Right lobe of liver (tissue), 4 donors: ENCODE results near the gene B3GALT4.

ENCODE experiments used
- CTCF ChIP-seq, 4 donors: fragments of 200-600 bp in 3 of 4; fragments of 450-650 bp in 1 of 4; IDR thresholded peaks; one replicate each; pipeline versions ENCODE4 v1.5.1 to v1.8.0; 2016 to 2022; ENCODE audit warnings: antibody characterized with exemption in 4 of 4, mild to moderate bottlenecking in 2 of 4
- POLR2A ChIP-seq: fragments of 450-650 bp; IDR thresholded peaks from one replicate; pipeline ENCODE4 v1.6.1; 2017; ENCODE audit warnings: antibody characterized with exemption, mild to moderate bottlenecking
- donor health status: DM: no; HTN: no; CAD: no.
- donor health status: DM: no; HTN: no; CAD: no.
- donor health status: DM: no; HTN: yes; CAD: no.

GRCh38 chr6:33273924-33274902, 2.7 kb upstream of the B3GALT4 start:
- TF ChIP-seq CTCF (IDR thresholded peaks at IDR 0.05) (no peak), POLR2A (no peak)
